DND-41 (cell line): ENCODE measurements around the gene PRDM5.

Experiments
- ATAC-seq: fragments of 200-7000 bp; cut with Tn5 transposase; 3 replicates; pipeline ENCODE4 v1.9.1; 2021; ENCODE audit warnings: low read depth; ENCODE audit not compliant: insufficient read depth
- DNase-seq: peaks from one replicate; pipeline ENCODE4 v3.0.0-alpha.2; 2020
- H2AFZ ChIP-seq: 2 replicates; pipeline ENCODE4 v1.6.0; 2012; ENCODE audit warnings: low read depth, low read length
- H3K27ac ChIP-seq: 2 replicates; pipeline ENCODE4 v1.5.1; 2012; ENCODE audit warnings: low read length, inconsistent platforms
- H3K27me3 ChIP-seq: fragments of 200-600 bp; sonication (generic); 2 replicates; pipeline ENCODE4 v1.6.0; 2012; ENCODE audit warnings: low read length, mild to moderate bottlenecking, inconsistent platforms; ENCODE audit not compliant: insufficient read depth, poor library complexity
- H3K36me3 ChIP-seq: 2 replicates; pipeline ENCODE4 v1.5.1; 2012; ENCODE audit warnings: low read length, inconsistent platforms; ENCODE audit not compliant: insufficient read depth
- H3K4me1 ChIP-seq: 2 replicates; pipeline ENCODE4 v1.5.1; 2012; ENCODE audit warnings: mild to moderate bottlenecking, low read length; ENCODE audit not compliant: insufficient read depth
- H3K4me2 ChIP-seq: 2 replicates; pipeline ENCODE4 v1.6.0; 2012; ENCODE audit warnings: mild to moderate bottlenecking, moderate library complexity, low read length, inconsistent platforms; ENCODE audit not compliant: insufficient read depth
- H3K4me3 ChIP-seq, 2 experiments: fragments of 200-600 bp in 1 of 2; shearing (Covaris generic) in 1 of 2; 2 replicates each; pipeline ENCODE4 v1.5.1; 2012 to 2016; ENCODE audit warnings: inconsistent platforms in 2 of 2, low read length in 2 of 2, mild to moderate bottlenecking in 2 of 2, low read depth in 1 of 2, moderate library complexity in 1 of 2
- H3K79me2 ChIP-seq: 2 replicates; pipeline ENCODE4 v1.6.0; 2012; ENCODE audit warnings: low read length, inconsistent platforms; ENCODE audit not compliant: insufficient read depth
- H3K9ac ChIP-seq: 2 replicates; pipeline ENCODE4 v1.6.0; 2012; ENCODE audit warnings: low read depth, mild to moderate bottlenecking, inconsistent platforms, low read length, moderate library complexity
- H3K9me3 ChIP-seq: 2 replicates; pipeline ENCODE4 v1.5.1; 2012; ENCODE audit warnings: low read length, moderate library complexity, mild to moderate bottlenecking, inconsistent platforms; ENCODE audit not compliant: insufficient read depth, severe bottlenecking
- H4K20me1 ChIP-seq: 2 replicates; pipeline ENCODE4 v1.6.0; 2012; ENCODE audit warnings: low read length; ENCODE audit not compliant: insufficient read depth
- EZH2 ChIP-seq: IDR thresholded peaks from 3 replicates; pipeline ENCODE4 v1.6.1; 2012; ENCODE audit warnings: borderline replicate concordance, low read depth, mild to moderate bottlenecking, moderate library complexity, low read length, inconsistent platforms; ENCODE audit not compliant: severe bottlenecking
- TF ChIP-seq, protein P1 (sequence below): IDR thresholded peaks from 2 replicates; pipeline ENCODE4 v1.5.1; 2012; ENCODE audit warnings: borderline replicate concordance, low read length, moderate library complexity, mild to moderate bottlenecking; ENCODE audit not compliant: poor library complexity, severe bottlenecking; ENCODE audit errors: extremely low read depth

The PRDM5 gene

GRCh38 chr4:120920666-120921065 is 1.9 kb downstream of the PRDM5 start:
- no peaks in the 10 kb centered on the region for H3K9me3 ChIP-seq
- DNase-seq (no peak), ATAC-seq (no peak)
- no peaks in the 10 kb centered on the region for H3K79me2 ChIP-seq
- H4K20me1 ChIP-seq = no peaks in the 10 kb centered on the region
- TF ChIP-seq, protein P1, sequence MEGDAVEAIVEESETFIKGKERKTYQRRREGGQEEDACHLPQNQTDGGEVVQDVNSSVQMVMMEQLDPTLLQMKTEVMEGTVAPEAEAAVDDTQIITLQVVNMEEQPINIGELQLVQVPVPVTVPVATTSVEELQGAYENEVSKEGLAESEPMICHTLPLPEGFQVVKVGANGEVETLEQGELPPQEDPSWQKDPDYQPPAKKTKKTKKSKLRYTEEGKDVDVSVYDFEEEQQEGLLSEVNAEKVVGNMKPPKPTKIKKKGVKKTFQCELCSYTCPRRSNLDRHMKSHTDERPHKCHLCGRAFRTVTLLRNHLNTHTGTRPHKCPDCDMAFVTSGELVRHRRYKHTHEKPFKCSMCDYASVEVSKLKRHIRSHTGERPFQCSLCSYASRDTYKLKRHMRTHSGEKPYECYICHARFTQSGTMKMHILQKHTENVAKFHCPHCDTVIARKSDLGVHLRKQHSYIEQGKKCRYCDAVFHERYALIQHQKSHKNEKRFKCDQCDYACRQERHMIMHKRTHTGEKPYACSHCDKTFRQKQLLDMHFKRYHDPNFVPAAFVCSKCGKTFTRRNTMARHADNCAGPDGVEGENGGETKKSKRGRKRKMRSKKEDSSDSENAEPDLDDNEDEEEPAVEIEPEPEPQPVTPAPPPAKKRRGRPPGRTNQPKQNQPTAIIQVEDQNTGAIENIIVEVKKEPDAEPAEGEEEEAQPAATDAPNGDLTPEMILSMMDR = no peak
- H3K4me2 ChIP-seq = no peak overlapping the region
- no peak overlapping the region for H3K4me3 ChIP-seq
- no peaks in the 10 kb centered on the region for H3K36me3 ChIP-seq
- peaks cover 7% of the 10 kb centered on the region for H3K27me3 ChIP-seq
- H2AFZ ChIP-seq = no peak overlapping the region
- H3K27ac ChIP-seq = no peak overlapping the region
- H3K9ac ChIP-seq = no peak overlapping the region
- no peaks in the 10 kb centered on the region for H3K4me1 ChIP-seq

GRCh38 chr4:120919358-120919757 is 3.2 kb downstream of the PRDM5 start:
- Histone ChIP-seq H4K20me1 (no peaks in the 10 kb centered on the region), H3K27me3 (peaks cover 7% of the 10 kb centered on the region), H3K79me2 (no peaks in the 10 kb centered on the region), H3K9me3 (no peaks in the 10 kb centered on the region), H3K27ac (no peak overlapping the region), H3K36me3 (no peaks in the 10 kb centered on the region), H2AFZ (no peak overlapping the region), H3K4me1 (no peaks in the 10 kb centered on the region), H3K9ac (no peak overlapping the region), H3K4me3 (no peak overlapping the region), H3K4me2 (no peak overlapping the region)
- DNase-seq (no peak), ATAC-seq (no peak)
- no peak for TF ChIP-seq EZH2
- TF ChIP-seq, protein P1 = no peak

- H3K9me3 ChIP-seq = no peaks in the 10 kb centered on the region
- TF ChIP-seq EZH2 = no peak
- TF ChIP-seq, protein P1 = no peak
- H3K4me3 ChIP-seq = no peak overlapping the region
- no peak overlapping the region for H3K9ac ChIP-seq
- no peak overlapping the region for H3K27ac ChIP-seq
- no peak for ATAC-seq
- H3K4me1 ChIP-seq = no peaks in the 10 kb centered on the region
- no peaks in the 10 kb centered on the region for H3K79me2 ChIP-seq
- H3K4me2 ChIP-seq = no peak overlapping the region
- H4K20me1 ChIP-seq = no peaks in the 10 kb centered on the region
- DNase-seq = no peak
- H3K27me3 ChIP-seq = peaks cover 7% of the 10 kb centered on the region
- H3K36me3 ChIP-seq = no peaks in the 10 kb centered on the region
- no peak overlapping the region for H2AFZ ChIP-seq
Measured at GRCh38 chr4:120918788-120919187, 3.7 kb downstream of the PRDM5 start.

GRCh38 chr4:120918092-120918491 is 4.4 kb downstream of the PRDM5 start:
- ATAC-seq (no peak), DNase-seq (no peak)
- Histone ChIP-seq H2AFZ (no peak overlapping the region), H3K4me3 (no peak overlapping the region), H3K27me3 (peaks cover 7% of the 10 kb centered on the region), H3K9ac (no peak overlapping the region), H4K20me1 (no peaks in the 10 kb centered on the region), H3K9me3 (no peaks in the 10 kb centered on the region), H3K79me2 (no peaks in the 10 kb centered on the region), H3K27ac (no peak overlapping the region), H3K36me3 (no peaks in the 10 kb centered on the region), H3K4me1 (no peaks in the 10 kb centered on the region), H3K4me2 (no peak overlapping the region)
- TF ChIP-seq, protein P1 = no peak
- TF ChIP-seq EZH2 = no peak
